Measurements from ENCODE around the gene PON2. TPM values are rescaled to one million over a fixed set of nuclear protein-coding genes. Genes with fewer than 3 reads are reported as not detected.
A peak's percentile ranks its signal among the peaks of the same experiment; 100 is the strongest.

PON2 gene
- total RNA-seq, 4 donors from 2014 or later, result 116 to 330 (median 193) TPM

DNA sequence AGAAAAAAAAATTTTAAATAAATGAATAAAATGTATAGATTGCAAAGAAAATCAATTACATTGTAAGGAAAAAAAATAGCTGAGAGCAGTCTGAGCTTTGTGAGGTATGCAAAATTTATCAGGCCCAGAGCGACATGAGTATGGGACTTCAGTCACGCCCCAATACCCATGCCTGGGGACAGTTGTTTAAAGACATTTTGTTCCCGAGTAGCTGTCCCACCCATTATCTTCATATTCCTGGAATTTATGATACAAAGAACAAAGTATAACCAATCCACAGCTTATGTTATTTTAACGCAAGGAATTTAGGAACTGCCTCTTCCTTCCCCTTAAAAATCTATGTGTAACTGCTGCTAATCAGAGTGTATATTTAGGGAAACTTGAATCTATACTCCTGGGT, 1.6 kb upstream of the PON2 start:
- Histone ChIP-seq H3K27ac (no peak overlapping the region), H3K36me3 (no peaks in the 10 kb centered on the region), H3K9me3 (no peaks in the 10 kb centered on the region), H3K4me3 (no peak overlapping the region), H3K4me1 (peaks cover 0 to 10% (median 0%) of the 10 kb centered on the region in 4 donors), H3K27me3 (no peaks in the 10 kb centered on the region)
- DNase-seq, result no peak
- no peak for TF ChIP-seq POLR2A (IDR thresholded peaks at IDR 0.05)
- TF ChIP-seq, protein P1, sequence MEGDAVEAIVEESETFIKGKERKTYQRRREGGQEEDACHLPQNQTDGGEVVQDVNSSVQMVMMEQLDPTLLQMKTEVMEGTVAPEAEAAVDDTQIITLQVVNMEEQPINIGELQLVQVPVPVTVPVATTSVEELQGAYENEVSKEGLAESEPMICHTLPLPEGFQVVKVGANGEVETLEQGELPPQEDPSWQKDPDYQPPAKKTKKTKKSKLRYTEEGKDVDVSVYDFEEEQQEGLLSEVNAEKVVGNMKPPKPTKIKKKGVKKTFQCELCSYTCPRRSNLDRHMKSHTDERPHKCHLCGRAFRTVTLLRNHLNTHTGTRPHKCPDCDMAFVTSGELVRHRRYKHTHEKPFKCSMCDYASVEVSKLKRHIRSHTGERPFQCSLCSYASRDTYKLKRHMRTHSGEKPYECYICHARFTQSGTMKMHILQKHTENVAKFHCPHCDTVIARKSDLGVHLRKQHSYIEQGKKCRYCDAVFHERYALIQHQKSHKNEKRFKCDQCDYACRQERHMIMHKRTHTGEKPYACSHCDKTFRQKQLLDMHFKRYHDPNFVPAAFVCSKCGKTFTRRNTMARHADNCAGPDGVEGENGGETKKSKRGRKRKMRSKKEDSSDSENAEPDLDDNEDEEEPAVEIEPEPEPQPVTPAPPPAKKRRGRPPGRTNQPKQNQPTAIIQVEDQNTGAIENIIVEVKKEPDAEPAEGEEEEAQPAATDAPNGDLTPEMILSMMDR (IDR thresholded peaks at IDR 0.05), result no peak

DNA sequence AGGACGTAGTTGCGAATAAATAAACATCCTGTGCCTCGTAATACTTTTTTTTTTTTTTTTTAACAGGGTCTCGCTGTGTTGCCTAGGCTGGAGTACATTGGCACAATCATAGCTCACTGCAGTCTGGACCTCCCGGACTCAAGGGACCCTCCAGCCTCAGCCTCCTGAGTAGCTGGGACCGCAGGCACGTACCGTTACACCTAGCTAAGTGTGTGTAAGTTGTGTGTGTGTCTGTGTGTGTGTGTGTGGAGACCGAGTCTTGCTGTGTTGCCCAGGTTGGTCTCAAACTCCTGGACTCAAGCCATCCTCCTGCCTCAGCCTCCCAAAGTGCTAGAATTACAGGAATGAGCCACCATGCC, 573 bp upstream of the PON2 start:
- peak overlapping the region; percentile 65 to 93 (median 73) for H3K4me3 ChIP-seq
- peak overlapping the region; percentile 78 to 94 (median 86) for H3K27ac ChIP-seq
- TF ChIP-seq POLR2A (IDR thresholded peaks at IDR 0.05), result no peak
- TF ChIP-seq, protein P1 (IDR thresholded peaks at IDR 0.05), result no peak
- no peak for DNase-seq
- H3K27me3 ChIP-seq, result no peaks in the 10 kb centered on the region
- no peaks in the 10 kb centered on the region for H3K9me3 ChIP-seq
- no peaks in the 10 kb centered on the region for H3K36me3 ChIP-seq
- peaks cover 0 to 10% (median 0%) of the 10 kb centered on the region in 4 donors for H3K4me1 ChIP-seq

DNA sequence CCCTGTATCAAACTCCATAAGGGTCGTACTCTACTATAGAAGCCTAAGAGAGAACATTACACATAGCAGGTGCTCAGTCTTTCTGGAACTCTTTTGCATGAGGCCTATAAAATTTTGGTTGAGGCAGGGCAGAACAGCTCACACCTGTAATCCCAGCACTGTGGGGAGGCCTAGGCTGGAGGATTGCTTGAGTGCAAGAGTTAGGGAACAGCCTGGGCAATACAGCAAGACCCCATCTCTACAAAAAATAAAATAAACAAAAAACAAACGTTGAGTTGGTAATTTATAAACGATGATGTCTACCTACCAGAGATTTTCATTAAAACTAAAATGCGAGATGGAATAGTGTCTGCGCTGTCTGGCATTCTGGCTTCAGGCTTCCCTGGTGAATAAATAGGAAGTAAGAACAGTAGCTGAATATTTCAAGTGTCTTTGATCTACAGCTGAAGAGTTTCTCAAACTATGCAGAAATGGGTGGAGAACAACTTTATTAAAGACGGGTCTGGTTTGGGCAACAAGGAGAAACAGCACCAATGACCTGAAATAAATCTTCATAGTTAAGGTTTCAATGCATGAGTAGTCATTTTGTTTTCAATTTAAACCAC, 774 bp downstream of the PON2 start:
- Histone ChIP-seq H3K4me1 (peaks cover 0 to 10% (median 0%) of the 10 kb centered on the region in 4 donors), H3K36me3 (no peaks in the 10 kb centered on the region), H3K27ac (peak overlapping the region; percentile 78 to 94 (median 86)), H3K9me3 (no peaks in the 10 kb centered on the region), H3K4me3 (peak overlapping the region; percentile 65 to 93 (median 73)), H3K27me3 (no peaks in the 10 kb centered on the region)
- DNase-seq, result no peak
- no peak for TF ChIP-seq POLR2A (IDR thresholded peaks at IDR 0.05)
- TF ChIP-seq, protein P1 (IDR thresholded peaks at IDR 0.05), result no peak

DNA sequence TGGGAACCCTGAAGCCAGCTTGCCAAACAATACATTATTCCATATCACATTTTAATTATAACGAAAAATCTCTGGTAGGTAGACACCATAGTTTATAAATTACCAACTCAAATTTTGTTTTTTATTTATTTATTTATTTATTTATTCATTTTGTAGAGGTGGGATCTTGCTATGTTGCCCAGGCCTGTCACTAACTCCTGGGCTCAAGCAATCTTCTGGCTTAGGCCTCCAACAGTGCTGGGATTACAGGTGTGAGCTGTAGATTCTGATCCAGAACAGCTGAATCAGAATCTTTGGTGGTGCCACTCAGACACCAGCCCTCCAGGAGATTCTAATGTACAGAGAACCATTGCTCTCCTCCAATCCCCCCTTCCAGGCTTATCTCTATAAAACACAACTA, 1.7 kb downstream of the PON2 start:
- TF ChIP-seq, protein P1 (IDR thresholded peaks at IDR 0.05), result no peak
- TF ChIP-seq POLR2A (IDR thresholded peaks at IDR 0.05), result no peak
- no peak overlapping the region for H3K27ac ChIP-seq
- H3K4me3 ChIP-seq, result no peak overlapping the region
- H3K4me1 ChIP-seq, result peaks cover 0 to 10% (median 0%) of the 10 kb centered on the region in 4 donors
- no peaks in the 10 kb centered on the region for H3K36me3 ChIP-seq
- DNase-seq, result no peak
- no peaks in the 10 kb centered on the region for H3K27me3 ChIP-seq
- no peaks in the 10 kb centered on the region for H3K9me3 ChIP-seq

DNA sequence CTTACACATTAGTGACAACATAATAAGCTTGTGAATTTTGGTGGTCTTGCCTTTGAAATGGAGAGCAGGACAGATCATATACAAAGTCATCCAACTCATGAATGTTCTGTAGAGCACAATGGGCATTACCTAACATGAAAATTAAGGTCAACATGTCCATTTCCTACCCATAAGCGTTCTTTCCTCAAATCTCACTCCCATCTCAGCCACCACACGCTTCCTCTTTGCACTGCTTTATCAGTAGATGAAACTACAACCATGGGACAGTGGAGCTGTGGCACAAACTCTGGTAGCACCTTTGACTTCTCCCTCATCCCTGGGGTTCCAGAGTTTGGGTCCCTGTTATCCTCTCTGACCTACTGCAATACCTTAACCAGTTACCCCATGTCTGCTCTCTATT, 2.2 kb downstream of the PON2 start:
- no peaks in the 10 kb centered on the region for H3K36me3 ChIP-seq
- no peaks in the 10 kb centered on the region for H3K9me3 ChIP-seq
- no peak for TF ChIP-seq POLR2A (IDR thresholded peaks at IDR 0.05)
- TF ChIP-seq, protein P1 (IDR thresholded peaks at IDR 0.05), result no peak
- H3K4me3 ChIP-seq, result no peak overlapping the region
- no peak overlapping the region for H3K27ac ChIP-seq
- H3K27me3 ChIP-seq, result no peaks in the 10 kb centered on the region
- no peak for DNase-seq
- peaks cover 0 to 10% (median 0%) of the 10 kb centered on the region in 4 donors for H3K4me1 ChIP-seq

All from Peyer's patch (tissue), 4 donors.